Loucy (cell line): ENCODE results near the gene HSPG2.

Experiments used
- EZH2phosphoT487 ChIP-seq: fragments of 200-600 bp; IDR thresholded peaks from 2 replicates; pipeline ENCODE4 v1.6.1; 2018; ENCODE audit warnings: antibody characterized with exemption, mild to moderate bottlenecking, moderate library complexity, borderline replicate concordance
- TF ChIP-seq, protein P1 (sequence below): fragments of 200-600 bp; sonication (generic); conservative IDR thresholded peaks from 2 replicates; pipeline ENCODE4 v1.5.1; 2014; ENCODE audit warnings: mild to moderate bottlenecking, antibody characterized with exemption, low read length

DNA sequence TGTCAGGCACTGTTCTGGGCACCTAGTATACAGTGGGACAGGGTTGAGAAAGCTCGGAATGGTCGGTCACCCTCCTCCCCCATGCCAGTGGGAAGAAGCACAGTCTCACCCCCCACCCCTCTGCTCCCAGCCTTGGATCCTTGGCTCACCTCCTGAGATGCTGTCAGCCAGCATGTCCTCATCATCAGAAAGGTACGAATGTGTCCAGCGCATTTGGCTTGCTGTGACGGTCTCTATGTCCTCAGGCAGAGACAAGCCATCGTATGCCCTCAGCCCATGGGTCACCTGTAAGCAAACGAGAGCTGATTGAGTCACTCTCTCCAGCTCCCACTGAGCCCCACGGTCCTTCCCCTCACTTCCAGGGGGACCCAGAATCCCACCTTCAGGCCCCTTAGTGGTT is 41.1 kb downstream of the HSPG2 start:
- TF ChIP-seq, protein P1, sequence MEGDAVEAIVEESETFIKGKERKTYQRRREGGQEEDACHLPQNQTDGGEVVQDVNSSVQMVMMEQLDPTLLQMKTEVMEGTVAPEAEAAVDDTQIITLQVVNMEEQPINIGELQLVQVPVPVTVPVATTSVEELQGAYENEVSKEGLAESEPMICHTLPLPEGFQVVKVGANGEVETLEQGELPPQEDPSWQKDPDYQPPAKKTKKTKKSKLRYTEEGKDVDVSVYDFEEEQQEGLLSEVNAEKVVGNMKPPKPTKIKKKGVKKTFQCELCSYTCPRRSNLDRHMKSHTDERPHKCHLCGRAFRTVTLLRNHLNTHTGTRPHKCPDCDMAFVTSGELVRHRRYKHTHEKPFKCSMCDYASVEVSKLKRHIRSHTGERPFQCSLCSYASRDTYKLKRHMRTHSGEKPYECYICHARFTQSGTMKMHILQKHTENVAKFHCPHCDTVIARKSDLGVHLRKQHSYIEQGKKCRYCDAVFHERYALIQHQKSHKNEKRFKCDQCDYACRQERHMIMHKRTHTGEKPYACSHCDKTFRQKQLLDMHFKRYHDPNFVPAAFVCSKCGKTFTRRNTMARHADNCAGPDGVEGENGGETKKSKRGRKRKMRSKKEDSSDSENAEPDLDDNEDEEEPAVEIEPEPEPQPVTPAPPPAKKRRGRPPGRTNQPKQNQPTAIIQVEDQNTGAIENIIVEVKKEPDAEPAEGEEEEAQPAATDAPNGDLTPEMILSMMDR: no peak
- TF ChIP-seq EZH2phosphoT487: no peak
